SU-DHL-6 (cell line): ENCODE data around the gene L3MBTL4.
"Not testable (repeated sequence)": the region's sequence is repeated elsewhere in the genome, so short reads cannot be mapped to it uniquely, and the experiment has no call there.

Experiments
- EZH2phosphoT487 ChIP-seq: fragments of 200-600 bp; sonication (generic), shearing (Covaris generic); conservative IDR thresholded peaks from 2 replicates; pipeline ENCODE4 v1.6.1; 2018; ENCODE audit warnings: mild to moderate bottlenecking, antibody characterized with exemption, low read length, moderate library complexity, mixed read lengths
- TF ChIP-seq, protein P1 (sequence below): fragments of 200-600 bp; sonication (generic); IDR thresholded peaks from one replicate; pipeline ENCODE4 v1.5.1; 2017; ENCODE audit warnings: antibody characterized with exemption, mild to moderate bottlenecking, low read length, moderate library complexity; ENCODE audit not compliant: insufficient read depth, poor library complexity, severe bottlenecking

DNA sequence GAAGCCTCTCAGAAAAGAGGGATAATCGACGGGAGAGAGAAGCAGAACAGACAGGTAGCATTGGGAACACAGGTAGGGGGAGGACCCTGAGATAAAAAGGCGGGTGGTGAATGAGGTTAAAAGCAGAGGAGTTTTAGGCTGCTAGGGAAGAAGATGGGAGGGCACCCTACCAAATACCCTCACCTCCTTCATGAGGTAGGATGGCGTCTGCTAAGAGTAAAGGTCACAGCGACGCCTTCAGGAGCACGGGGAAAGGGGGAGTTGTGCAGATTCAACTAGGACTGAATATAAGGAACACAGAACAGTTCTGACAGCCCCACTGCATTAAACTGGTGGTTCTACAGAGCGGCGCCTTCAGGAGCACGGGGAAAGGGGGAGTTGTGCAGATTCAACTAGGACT, 142.6 kb downstream of the L3MBTL4 start:
- TF ChIP-seq, protein P1, sequence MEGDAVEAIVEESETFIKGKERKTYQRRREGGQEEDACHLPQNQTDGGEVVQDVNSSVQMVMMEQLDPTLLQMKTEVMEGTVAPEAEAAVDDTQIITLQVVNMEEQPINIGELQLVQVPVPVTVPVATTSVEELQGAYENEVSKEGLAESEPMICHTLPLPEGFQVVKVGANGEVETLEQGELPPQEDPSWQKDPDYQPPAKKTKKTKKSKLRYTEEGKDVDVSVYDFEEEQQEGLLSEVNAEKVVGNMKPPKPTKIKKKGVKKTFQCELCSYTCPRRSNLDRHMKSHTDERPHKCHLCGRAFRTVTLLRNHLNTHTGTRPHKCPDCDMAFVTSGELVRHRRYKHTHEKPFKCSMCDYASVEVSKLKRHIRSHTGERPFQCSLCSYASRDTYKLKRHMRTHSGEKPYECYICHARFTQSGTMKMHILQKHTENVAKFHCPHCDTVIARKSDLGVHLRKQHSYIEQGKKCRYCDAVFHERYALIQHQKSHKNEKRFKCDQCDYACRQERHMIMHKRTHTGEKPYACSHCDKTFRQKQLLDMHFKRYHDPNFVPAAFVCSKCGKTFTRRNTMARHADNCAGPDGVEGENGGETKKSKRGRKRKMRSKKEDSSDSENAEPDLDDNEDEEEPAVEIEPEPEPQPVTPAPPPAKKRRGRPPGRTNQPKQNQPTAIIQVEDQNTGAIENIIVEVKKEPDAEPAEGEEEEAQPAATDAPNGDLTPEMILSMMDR, result not testable (repeated sequence)
- TF ChIP-seq EZH2phosphoT487, result not testable (repeated sequence)
